ENCODE measurements around the gene STX1A.
"Not testable (repeated sequence)": the region's sequence is repeated elsewhere in the genome, so short reads cannot be mapped to it uniquely, and the experiment has no call there.

The STX1A gene

GRCh38 chr7:73668103-73668885, 51.2 kb downstream of the STX1A start:
- H3K9ac ChIP-seq (ENCODE audit: low read length): no peak overlapping the region
- H3K27me3 ChIP-seq (ENCODE audit: control insufficient read depth, insufficient read depth, low read length): peaks cover 5% of the 10 kb centered on the region; the same call in 1 of the 2 replicates
- peaks cover 26% of the 10 kb centered on the region; the same call in 1 of the 2 replicates for H3K4me1 ChIP-seq (ENCODE audit: control insufficient read depth, insufficient read depth, low read length)
- H3K27ac ChIP-seq (ENCODE audit: low read depth, low read length): no peak overlapping the region
- H3K9me3 ChIP-seq (ENCODE audit: control insufficient read depth, insufficient read depth, low read depth, low read length): no peaks in the 10 kb centered on the region
- H3K36me3 ChIP-seq (ENCODE audit: control insufficient read depth, insufficient read depth, low read length): no peaks in the 10 kb centered on the region
- peak overlapping the region; percentile 56 for H3K4me3 ChIP-seq (ENCODE audit: low read depth, low read length)

GRCh38 chr7:73667344-73668102, 51.9 kb downstream of the STX1A start, which contains the start of gene VPS37D:
VPS37D (plus strand) TSS chr7:73667831; CDS start chr7:73667959, 128 bp downstream.
- H3K4me1 ChIP-seq (ENCODE audit: control insufficient read depth, insufficient read depth, low read length): peaks cover 26% of the 10 kb centered on the region; the same call in 1 of the 2 replicates
- peak within 1 kb of the TSS; percentile 56 for H3K4me3 ChIP-seq (ENCODE audit: low read depth, low read length)
- 0 out of 2 replicates have a peak, but pooled peaks cover 3% of the 10 kb centered on the region for H3K9me3 ChIP-seq (ENCODE audit: control insufficient read depth, insufficient read depth, low read depth, low read length)
- no peak within 1 kb of the TSS for H3K9ac ChIP-seq (ENCODE audit: low read length)
- H3K27me3 ChIP-seq (ENCODE audit: control insufficient read depth, insufficient read depth, low read length): peaks cover 5% of the 10 kb centered on the region; the same call in 1 of the 2 replicates
- no peaks in the 10 kb centered on the region for H3K36me3 ChIP-seq (ENCODE audit: control insufficient read depth, insufficient read depth, low read length)
- no peak within 1 kb of the TSS for H3K27ac ChIP-seq (ENCODE audit: low read depth, low read length)

GRCh38 chr7:73663033-73663432, 56.4 kb downstream of the STX1A start:
- no peaks in the 10 kb centered on the region; the same call in 1 of the 2 replicates for H3K27me3 ChIP-seq (ENCODE audit: control insufficient read depth, insufficient read depth, low read length)
- H3K36me3 ChIP-seq (ENCODE audit: control insufficient read depth, insufficient read depth, low read length): no peaks in the 10 kb centered on the region
- H3K4me1 ChIP-seq (ENCODE audit: control insufficient read depth, insufficient read depth, low read length): peaks cover 9% of the 10 kb centered on the region; the same call in 1 of the 2 replicates
- H3K9ac ChIP-seq (ENCODE audit: low read length): no peak overlapping the region
- peaks cover 3% of the 10 kb centered on the region; the same call in 1 of the 2 replicates for H3K9me3 ChIP-seq (ENCODE audit: control insufficient read depth, insufficient read depth, low read depth, low read length)
- no peak overlapping the region for H3K4me3 ChIP-seq (ENCODE audit: low read depth, low read length)
- no peak overlapping the region for H3K27ac ChIP-seq (ENCODE audit: low read depth, low read length)

- H3K27me3 ChIP-seq (ENCODE audit: control insufficient read depth, insufficient read depth, low read length); H3K36me3 ChIP-seq (ENCODE audit: control insufficient read depth, insufficient read depth, low read length); H3K4me1 ChIP-seq (ENCODE audit: control insufficient read depth, insufficient read depth, low read length); H3K9me3 ChIP-seq (ENCODE audit: control insufficient read depth, insufficient read depth, low read depth, low read length); H3K4me3 ChIP-seq (ENCODE audit: low read depth, low read length); H3K27ac ChIP-seq (ENCODE audit: low read depth, low read length); H3K9ac ChIP-seq (ENCODE audit: low read length): not testable (repeated sequence)
Measured at GRCh38 chr7:73660594-73660993, 58.9 kb downstream of the STX1A start.

GRCh38 chr7:73659983-73660382, 59.5 kb downstream of the STX1A start:
- no peaks in the 10 kb centered on the region; the same call in 1 of the 2 replicates for H3K27me3 ChIP-seq (ENCODE audit: control insufficient read depth, insufficient read depth, low read length)
- H3K4me1 ChIP-seq (ENCODE audit: control insufficient read depth, insufficient read depth, low read length): 0 out of 2 replicates have a peak, but pooled peaks cover 2% of the 10 kb centered on the region

GRCh38 chr7:73655309-73655708, 64.2 kb downstream of the STX1A start:
- H3K4me1 ChIP-seq (ENCODE audit: control insufficient read depth, insufficient read depth, low read length); H3K36me3 ChIP-seq (ENCODE audit: control insufficient read depth, insufficient read depth, low read length); H3K4me3 ChIP-seq (ENCODE audit: low read depth, low read length); H3K27ac ChIP-seq (ENCODE audit: low read depth, low read length); H3K9ac ChIP-seq (ENCODE audit: low read length); H3K9me3 ChIP-seq (ENCODE audit: control insufficient read depth, insufficient read depth, low read depth, low read length): not testable (repeated sequence)
- H3K27me3 ChIP-seq (ENCODE audit: control insufficient read depth, insufficient read depth, low read length): peaks cover 19% of the 10 kb centered on the region

More at GRCh38 chr7:73659983-73660382, 59.5 kb downstream of the STX1A start:
- Histone ChIP-seq H3K4me3 (ENCODE audit: low read depth, low read length) (no peak overlapping the region), H3K9me3 (ENCODE audit: control insufficient read depth, insufficient read depth, low read depth, low read length) (peaks cover 3% of the 10 kb centered on the region; the same call in 1 of the 2 replicates), H3K36me3 (ENCODE audit: control insufficient read depth, insufficient read depth, low read length) (no peaks in the 10 kb centered on the region), H3K9ac (ENCODE audit: low read length) (no peak overlapping the region), H3K27ac (ENCODE audit: low read depth, low read length) (no peak overlapping the region)

GRCh38 chr7:73652541-73652949, 66.9 kb downstream of the STX1A start:
- Histone ChIP-seq H3K36me3 (ENCODE audit: control insufficient read depth, insufficient read depth, low read length) (no peaks in the 10 kb centered on the region), H3K27ac (ENCODE audit: low read depth, low read length) (no peak overlapping the region), H3K9me3 (ENCODE audit: control insufficient read depth, insufficient read depth, low read depth, low read length) (no peaks in the 10 kb centered on the region), H3K4me1 (ENCODE audit: control insufficient read depth, insufficient read depth, low read length) (peaks cover 6% of the 10 kb centered on the region; the same call in 1 of the 2 replicates), H3K27me3 (ENCODE audit: control insufficient read depth, insufficient read depth, low read length) (peaks cover 46% of the 10 kb centered on the region), H3K4me3 (ENCODE audit: low read depth, low read length) (no peak overlapping the region), H3K9ac (ENCODE audit: low read length) (no peak overlapping the region)

GRCh38 chr7:73650524-73650923, 68.9 kb downstream of the STX1A start:
- no peaks in the 10 kb centered on the region for H3K36me3 ChIP-seq (ENCODE audit: control insufficient read depth, insufficient read depth, low read length)
- no peak overlapping the region for H3K9ac ChIP-seq (ENCODE audit: low read length)
- H3K4me3 ChIP-seq (ENCODE audit: low read depth, low read length): no peak overlapping the region
- no peak overlapping the region for H3K27ac ChIP-seq (ENCODE audit: low read depth, low read length)
- peaks cover 20% of the 10 kb centered on the region for H3K4me1 ChIP-seq (ENCODE audit: control insufficient read depth, insufficient read depth, low read length)
- H3K9me3 ChIP-seq (ENCODE audit: control insufficient read depth, insufficient read depth, low read depth, low read length): no peaks in the 10 kb centered on the region
- H3K27me3 ChIP-seq (ENCODE audit: control insufficient read depth, insufficient read depth, low read length): peaks cover 64% of the 10 kb centered on the region

- H3K9ac ChIP-seq (ENCODE audit: low read length): no peak overlapping the region
- no peaks in the 10 kb centered on the region for H3K9me3 ChIP-seq (ENCODE audit: control insufficient read depth, insufficient read depth, low read depth, low read length)
- peaks cover 20% of the 10 kb centered on the region for H3K4me1 ChIP-seq (ENCODE audit: control insufficient read depth, insufficient read depth, low read length)
- H3K4me3 ChIP-seq (ENCODE audit: low read depth, low read length): no peak overlapping the region
- H3K27me3 ChIP-seq (ENCODE audit: control insufficient read depth, insufficient read depth, low read length): peaks cover 66% of the 10 kb centered on the region
- H3K36me3 ChIP-seq (ENCODE audit: control insufficient read depth, insufficient read depth, low read length): no peaks in the 10 kb centered on the region
- no peak overlapping the region for H3K27ac ChIP-seq (ENCODE audit: low read depth, low read length)
Measured at GRCh38 chr7:73649576-73649975, 69.9 kb downstream of the STX1A start.
